Effector memory CD4-positive, alpha-beta T cell (primary cell): ENCODE measurements around the gene THADA.

Source experiments
- DNase-seq, 3 donors: peaks; one replicate each; pipeline ENCODE4 v3.0.0-alpha.2; 2020
- H3K27ac ChIP-seq: 2 replicates; pipeline ENCODE4 v1.7.0; 2013; ENCODE audit warnings: mild to moderate bottlenecking, low read length, moderate library complexity; ENCODE audit not compliant: insufficient read depth, poor library complexity, severe bottlenecking
- H3K27me3 ChIP-seq: replicated peaks from 2 replicates; pipeline ENCODE4 v1.7.0; 2013; ENCODE audit warnings: mild to moderate bottlenecking, low read length; ENCODE audit not compliant: insufficient read depth, control insufficient read depth, poor library complexity, severe bottlenecking
- H3K36me3 ChIP-seq: 2 replicates; pipeline ENCODE4 v1.7.0; 2013; ENCODE audit warnings: mild to moderate bottlenecking, low read length, moderate library complexity; ENCODE audit not compliant: control insufficient read depth, insufficient read depth
- H3K4me1 ChIP-seq: 2 replicates; pipeline ENCODE4 v1.7.0; 2013; ENCODE audit warnings: low read length, mild to moderate bottlenecking; ENCODE audit not compliant: control insufficient read depth, insufficient read depth, poor library complexity, severe bottlenecking
- H3K4me3 ChIP-seq: 2 replicates; pipeline ENCODE4 v1.7.0; 2013; ENCODE audit warnings: low read length, low read depth, mild to moderate bottlenecking; ENCODE audit not compliant: insufficient read depth, poor library complexity, severe bottlenecking
- H3K9me3 ChIP-seq: 2 replicates; pipeline ENCODE4 v1.7.0; 2013; ENCODE audit warnings: mild to moderate bottlenecking, low read length, moderate library complexity; ENCODE audit not compliant: control insufficient read depth

The THADA gene

GRCh38 chr2:43325107-43325811 is 270.6 kb downstream of the THADA start:
- Histone ChIP-seq H3K4me1 (no peaks in the 10 kb centered on the region), H3K9me3 (no peaks in the 10 kb centered on the region), H3K27ac (no peak overlapping the region), H3K27me3 (no peaks in the 10 kb centered on the region), H3K36me3 (no peaks in the 10 kb centered on the region), H3K4me3 (no peak overlapping the region)
- no peak for DNase-seq

- DNase-seq = no peak
- H3K4me3 ChIP-seq = no peak overlapping the region
- H3K36me3 ChIP-seq = peaks cover 6% of the 10 kb centered on the region
- no peaks in the 10 kb centered on the region for H3K4me1 ChIP-seq
- H3K27ac ChIP-seq = no peak overlapping the region
- no peaks in the 10 kb centered on the region for H3K27me3 ChIP-seq
- H3K9me3 ChIP-seq = no peaks in the 10 kb centered on the region
Measured at GRCh38 chr2:43324259-43325106, 271.4 kb downstream of the THADA start.

- no peak overlapping the region for H3K4me3 ChIP-seq
- no peak overlapping the region for H3K27ac ChIP-seq
- no peak for DNase-seq
- no peaks in the 10 kb centered on the region for H3K4me1 ChIP-seq
- H3K27me3 ChIP-seq = no peaks in the 10 kb centered on the region
- peaks cover 9% of the 10 kb centered on the region for H3K36me3 ChIP-seq
- no peaks in the 10 kb centered on the region for H3K9me3 ChIP-seq
Measured at GRCh38 chr2:43323857-43324256, 272.0 kb downstream of the THADA start.

- Histone ChIP-seq H3K27me3 (no peaks in the 10 kb centered on the region), H3K4me1 (no peaks in the 10 kb centered on the region), H3K36me3 (peaks cover 9% of the 10 kb centered on the region), H3K27ac (no peak overlapping the region), H3K9me3 (no peaks in the 10 kb centered on the region), H3K4me3 (no peak overlapping the region)
- DNase-seq = no peak
Measured at GRCh38 chr2:43321446-43321845, 274.4 kb downstream of the THADA start.

- no peak for DNase-seq
- H3K27ac ChIP-seq = no peak overlapping the region
- H3K36me3 ChIP-seq = peaks cover 9% of the 10 kb centered on the region
Measured at GRCh38 chr2:43319541-43319940, 276.3 kb downstream of the THADA start.

GRCh38 chr2:43318791-43319190 is 277.0 kb downstream of the THADA start:
- no peak overlapping the region for H3K27ac ChIP-seq

More at GRCh38 chr2:43319541-43319940, 276.3 kb downstream of the THADA start:
- Histone ChIP-seq H3K4me1 (no peaks in the 10 kb centered on the region), H3K27me3 (no peaks in the 10 kb centered on the region), H3K4me3 (no peak overlapping the region), H3K9me3 (no peaks in the 10 kb centered on the region)

GRCh38 chr2:43317680-43318079 is 278.2 kb downstream of the THADA start:
- no peak overlapping the region for H3K4me3 ChIP-seq
- no peaks in the 10 kb centered on the region for H3K27me3 ChIP-seq
- H3K36me3 ChIP-seq = peaks cover 9% of the 10 kb centered on the region
- no peaks in the 10 kb centered on the region for H3K4me1 ChIP-seq
- no peaks in the 10 kb centered on the region for H3K9me3 ChIP-seq
- no peak for DNase-seq
- H3K27ac ChIP-seq = no peak overlapping the region

More at GRCh38 chr2:43318791-43319190, 277.0 kb downstream of the THADA start:
- Histone ChIP-seq H3K9me3 (no peaks in the 10 kb centered on the region), H3K36me3 (peaks cover 9% of the 10 kb centered on the region), H3K4me3 (no peak overlapping the region), H3K4me1 (no peaks in the 10 kb centered on the region), H3K27me3 (no peaks in the 10 kb centered on the region)
- DNase-seq = no peak

GRCh38 chr2:43317194-43317593 is 278.6 kb downstream of the THADA start:
- no peaks in the 10 kb centered on the region for H3K4me1 ChIP-seq
- peaks cover 9% of the 10 kb centered on the region for H3K36me3 ChIP-seq
- no peaks in the 10 kb centered on the region for H3K9me3 ChIP-seq
- H3K27ac ChIP-seq = no peak overlapping the region
- H3K27me3 ChIP-seq = no peaks in the 10 kb centered on the region
- DNase-seq = no peak
- H3K4me3 ChIP-seq = no peak overlapping the region

- H3K4me3 ChIP-seq = no peak overlapping the region
- DNase-seq = no peak
- no peaks in the 10 kb centered on the region for H3K27me3 ChIP-seq
- no peaks in the 10 kb centered on the region for H3K4me1 ChIP-seq
- H3K27ac ChIP-seq = no peak overlapping the region
- peaks cover 9% of the 10 kb centered on the region for H3K36me3 ChIP-seq
- H3K9me3 ChIP-seq = no peaks in the 10 kb centered on the region
Measured at GRCh38 chr2:43315482-43315881, 280.4 kb downstream of the THADA start.

- H3K36me3 ChIP-seq = peaks cover 2% of the 10 kb centered on the region
- H3K27ac ChIP-seq = no peak overlapping the region
- H3K4me1 ChIP-seq = no peaks in the 10 kb centered on the region
- H3K27me3 ChIP-seq = no peaks in the 10 kb centered on the region
- no peaks in the 10 kb centered on the region for H3K9me3 ChIP-seq
- no peak overlapping the region for H3K4me3 ChIP-seq
- DNase-seq = no peak
Measured at GRCh38 chr2:43314299-43314927, 281.4 kb downstream of the THADA start.
